H1 (cell line): Measurements from ENCODE around the gene ANXA9. TPM values are rescaled to one million over a fixed set of nuclear protein-coding genes. Genes with fewer than 3 reads are reported as not detected.

Experiments
- CTCF ChIA-PET: fragments of 300-600 bp; sonication (Branson Sonifier 250); formaldehyde crosslinking; loops from one replicate; lab custom pipeline; 2021; ENCODE audit not compliant: partially characterized antibody; lab: Charles Lee
- POLR2A ChIA-PET: fragments of 300-600 bp; sonication (Branson Sonifier 250); formaldehyde crosslinking; loops from one replicate; lab custom pipeline; 2021; ENCODE audit warnings: inconsistent platforms; ENCODE audit not compliant: partially characterized antibody; lab: Charles Lee
- DNase-seq, 2 experiments: peaks; one replicate each; pipeline versions ENCODE4 v3.0.0 to v3.0.0-alpha.2; 2010 to 2022; ENCODE audit warnings: low spot score in 2 of 2, low read depth in 1 of 2, mixed read lengths in 1 of 2
- FAIRE-seq: peaks from 2 replicates; lab custom pipeline; 2011; peaks lifted over from hg19 to GRCh38; lab: Jason Lieb, UNC
- H2AFZ ChIP-seq: 2 replicates; pipeline ENCODE4 v1.8.1; 2012; ENCODE audit warnings: low read length, inconsistent platforms
- H2AK5ac ChIP-seq: 2 replicates; pipeline ENCODE4 v1.6.1; 2013; ENCODE audit warnings: low read depth, low read length
- H2BK120ac ChIP-seq: replicated peaks from 2 replicates; pipeline ENCODE3; 2013; ENCODE audit warnings: low read depth, low read length, inconsistent platforms
- H2BK12ac ChIP-seq: 2 replicates; pipeline ENCODE4 v1.6.1; 2013; ENCODE audit warnings: low read depth, low read length
- H2BK15ac ChIP-seq: 2 replicates; pipeline ENCODE4 v1.6.1; 2013; ENCODE audit warnings: low read length
- H2BK20ac ChIP-seq: 2 replicates; pipeline ENCODE4 v1.6.1; 2013; ENCODE audit warnings: low read length
- H2BK5ac ChIP-seq: 2 replicates; pipeline ENCODE4 v1.6.1; 2013; ENCODE audit warnings: low read depth, low read length
- H3K14ac ChIP-seq: 2 replicates; pipeline ENCODE4 v1.6.1; 2013; ENCODE audit warnings: inconsistent platforms; ENCODE audit not compliant: insufficient read length
- H3K18ac ChIP-seq: 2 replicates; pipeline ENCODE4 v1.6.1; 2013; ENCODE audit warnings: low read length; ENCODE audit errors: extremely low read depth
- H3K23ac ChIP-seq: 2 replicates; pipeline ENCODE4 v1.6.1; 2013; ENCODE audit warnings: inconsistent platforms; ENCODE audit not compliant: insufficient read length
- H3K23me2 ChIP-seq: 2 replicates; pipeline ENCODE4 v1.6.1; 2013; ENCODE audit warnings: low read depth, low read length
- H3K27ac ChIP-seq: 2 replicates; pipeline ENCODE4 v1.6.1; 2011; ENCODE audit warnings: low read depth, low read length, inconsistent platforms
- H3K27me3 ChIP-seq, 4 experiments: replicated peaks in 1 of 4; 1 replicate in 1 of 4; 2 replicates in 3 of 4; pipeline versions ENCODE4 v1.6.1 to v1.8.1; 2011 to 2013; ENCODE audit warnings: low read length in 3 of 4, mild to moderate bottlenecking in 3 of 4, inconsistent platforms in 2 of 4, mixed read lengths in 2 of 4, moderate library complexity in 1 of 4; ENCODE audit not compliant: control insufficient read depth in 3 of 4, insufficient read depth in 3 of 4; ENCODE audit errors: extremely low read depth in 1 of 4
- H3K36me3 ChIP-seq, 4 experiments: 2 replicates each; pipeline versions ENCODE4 v1.6.1 to v1.8.1; 2011 to 2013; ENCODE audit warnings: mild to moderate bottlenecking in 4 of 4, low read length in 3 of 4, moderate library complexity in 2 of 4, control low read depth in 1 of 4, inconsistent platforms in 1 of 4; ENCODE audit not compliant: insufficient read depth in 4 of 4, control insufficient read depth in 2 of 4
- H3K4ac ChIP-seq: replicated peaks from 2 replicates; pipeline ENCODE3; 2013; ENCODE audit warnings: low read length, low read depth, mixed read lengths, inconsistent platforms; ENCODE audit not compliant: insufficient read length
- H3K4me1 ChIP-seq, 4 experiments: replicated peaks in 1 of 4; 1 replicate in 1 of 4; 2 replicates in 3 of 4; pipeline versions ENCODE4 v1.6.1 to v1.8.1; 2011 to 2013; ENCODE audit warnings: low read length in 3 of 4, inconsistent platforms in 2 of 4, mixed read lengths in 1 of 4; ENCODE audit not compliant: insufficient read depth in 4 of 4, control insufficient read depth in 3 of 4
- H3K4me2 ChIP-seq, 2 experiments: 2 replicates each; pipeline versions ENCODE4 v1.6.1 to v1.8.1; 2011 to 2013; ENCODE audit warnings: low read depth in 2 of 2, low read length in 2 of 2, control low read depth in 1 of 2, inconsistent platforms in 1 of 2, mild to moderate bottlenecking in 1 of 2; ENCODE audit not compliant: insufficient read depth in 1 of 2
- H3K4me3 ChIP-seq, 4 experiments: fragments of 200-600, 300-600 bp in 1 of 4; sonication (generic), shearing (Covaris generic), sonication (Bioruptor Twin) in 1 of 4; 2 replicates each; pipeline versions ENCODE4 v1.5.1 to v1.8.1; 2011 to 2016; ENCODE audit warnings: low read length in 4 of 4, low read depth in 3 of 4, control low read depth in 2 of 4, inconsistent platforms in 2 of 4, mild to moderate bottlenecking in 2 of 4, mixed read lengths in 1 of 4, moderate library complexity in 1 of 4; ENCODE audit not compliant: insufficient read depth in 2 of 4; ENCODE audit errors: extremely low read depth in 1 of 4
- H3K56ac ChIP-seq: replicated peaks from 2 replicates; pipeline ENCODE3; 2013; ENCODE audit warnings: low read depth, mild to moderate bottlenecking, mixed read lengths, low read length, inconsistent platforms; ENCODE audit not compliant: insufficient read length
- H3K79me1 ChIP-seq: 2 replicates; pipeline ENCODE4 v1.6.1; 2013; ENCODE audit warnings: low read depth, low read length, control low read depth
- H3K79me2 ChIP-seq, 2 experiments: 2 replicates each; pipeline versions ENCODE4 v1.6.1 to v1.8.1; 2012 to 2013; ENCODE audit warnings: low read length in 2 of 2, mild to moderate bottlenecking in 2 of 2, inconsistent platforms in 1 of 2; ENCODE audit not compliant: insufficient read depth in 2 of 2, control insufficient read depth in 1 of 2
- H3K9ac ChIP-seq, 4 experiments: replicated peaks in 1 of 4; 1 replicate in 1 of 4; 2 replicates in 3 of 4; pipeline versions ENCODE4 v1.6.1 to v1.8.1; 2011 to 2013; ENCODE audit warnings: low read depth in 3 of 4, low read length in 3 of 4, control low read depth in 2 of 4, mild to moderate bottlenecking in 2 of 4, moderate library complexity in 2 of 4, inconsistent platforms in 1 of 4; ENCODE audit errors: extremely low read depth in 1 of 4
- H3K9me3 ChIP-seq, 2 experiments: 2 replicates each; pipeline versions ENCODE4 v1.6.1 to v1.8.1; 2012 to 2013; ENCODE audit warnings: mild to moderate bottlenecking in 2 of 2, moderate library complexity in 2 of 2, control low read depth in 1 of 2, inconsistent platforms in 1 of 2, low read depth in 1 of 2, low read length in 1 of 2, mixed read lengths in 1 of 2; ENCODE audit not compliant: insufficient read depth in 2 of 2
- H4K20me1 ChIP-seq, 2 experiments: replicated peaks in 1 of 2; 2 replicates each; pipeline versions ENCODE3 to v1.8.1; 2011 to 2013; ENCODE audit warnings: inconsistent platforms in 2 of 2, low read length in 2 of 2, mild to moderate bottlenecking in 1 of 2; ENCODE audit not compliant: insufficient read depth in 2 of 2, control insufficient read depth in 1 of 2
- H4K5ac ChIP-seq: 2 replicates; pipeline ENCODE4 v1.6.1; 2013; ENCODE audit warnings: low read length, low read depth, mixed read lengths, inconsistent platforms; ENCODE audit not compliant: insufficient read length
- H4K8ac ChIP-seq: 2 replicates; pipeline ENCODE4 v1.8.0; 2013; ENCODE audit warnings: mild to moderate bottlenecking, moderate library complexity, low read length, inconsistent platforms; ENCODE audit not compliant: insufficient read depth; ENCODE audit errors: extremely low read depth
- H4K91ac ChIP-seq: replicated peaks from 2 replicates; pipeline ENCODE3; 2013; ENCODE audit warnings: low read length, mixed read lengths, inconsistent platforms; ENCODE audit not compliant: insufficient read length
- ASH2L ChIP-seq: fragments of 200-600, 300-600 bp; sonication (generic); IDR thresholded peaks from one replicate; pipeline ENCODE4 v1.7.1; 2017; ENCODE audit warnings: low read length
- BACH1 ChIP-seq: IDR thresholded peaks from 2 replicates; pipeline ENCODE4 v1.6.1; 2012; ENCODE audit warnings: low read length, improper control_type of control experiment
- HDAC2 ChIP-seq, 2 experiments: fragments of 300-600 bp in 1 of 2; sonication (generic) in 1 of 2; IDR thresholded peaks; 2 replicates each; pipeline ENCODE4 v1.6.1; 2011 to 2012; ENCODE audit warnings: low read depth in 2 of 2, low read length in 2 of 2, mild to moderate bottlenecking in 2 of 2, moderate library complexity in 2 of 2, borderline replicate concordance in 1 of 2, inconsistent platforms in 1 of 2
- PHF8 ChIP-seq: fragments of 200-600 bp; sonication (generic); conservative IDR thresholded peaks from 2 replicates; pipeline ENCODE4 v1.7.1; 2012; ENCODE audit warnings: low read depth, mild to moderate bottlenecking, inconsistent platforms, low read length, moderate library complexity
- SIRT6 ChIP-seq: IDR thresholded peaks from one replicate; pipeline ENCODE4 v1.7.1; 2012; ENCODE audit warnings: low read length, inconsistent platforms
- TAF1 ChIP-seq: IDR thresholded peaks from 2 replicates; pipeline ENCODE4 v1.6.1; 2011; ENCODE audit warnings: mild to moderate bottlenecking, low read depth, low read length
- WGBS, 2 experiments: shearing (Covaris generic) in 1 of 2; methylation state at CpG; one replicate each; pipeline versions ENCODE4 v1.1.6 to v1.1.7; 2013 to 2015; ENCODE audit warnings: low lambda C conversion rate in 2 of 2, mixed read lengths in 2 of 2, inconsistent platforms in 1 of 2, low coverage in 1 of 2, missing lambda C conversion rate in 1 of 2; ENCODE audit not compliant: insufficient replicate concordance in 2 of 2, insufficient coverage in 1 of 2, insufficient read length in 1 of 2; ENCODE audit errors: extremely low coverage in 1 of 2, missing lambda C conversion rate in 1 of 2; 5-methylcytosine and 5-hydroxymethylcytosine counted together
- polyA plus RNA-seq, 7 experiments: library from polyadenylated mRNA; depleted of rRNA in 3 of 7; stranded (reverse) in 5 of 7; unstranded in 2 of 7; fragments of >200 nt in 5 of 7; fragments of 200-250 nt in 2 of 7; gene quantifications; 1 replicate in 5 of 7; 2 replicates in 1 of 7; 4 replicates in 1 of 7; pipeline versions ENCODE4 v1.2.1 to v1.2.3, GENCODE V29; 2011 to 2013; ENCODE audit warnings: missing spikeins in 2 of 7, mixed read lengths in 2 of 7
- total RNA-seq: library from RNA; stranded (reverse); fragmentation: NEBNext Ultra II Directional; extraction: Animal tissue kit (Norgen Biotek cat#: 25700); gene quantifications from 2 replicates; pipeline ENCODE4 v1.2.1, GENCODE V29; 2021
- TF ChIP-seq, protein P1 (sequence below): IDR thresholded peaks from 2 replicates; pipeline ENCODE4 v1.6.1; 2011; ENCODE audit warnings: low read length, improper control_type of control experiment
- TF ChIP-seq, protein P2 (sequence below): IDR thresholded peaks from 2 replicates; pipeline ENCODE4 v1.6.1; 2011; ENCODE audit warnings: low read depth, mild to moderate bottlenecking, low read length; ENCODE audit not compliant: insufficient read depth

ANXA9 gene
- total and polyA plus RNA-seq, 2 of the 8 experiments (the other 6 are each of a cell fraction or from before 2014, with no cell fraction given): 1.8 to 3.5 TPM

DNA sequence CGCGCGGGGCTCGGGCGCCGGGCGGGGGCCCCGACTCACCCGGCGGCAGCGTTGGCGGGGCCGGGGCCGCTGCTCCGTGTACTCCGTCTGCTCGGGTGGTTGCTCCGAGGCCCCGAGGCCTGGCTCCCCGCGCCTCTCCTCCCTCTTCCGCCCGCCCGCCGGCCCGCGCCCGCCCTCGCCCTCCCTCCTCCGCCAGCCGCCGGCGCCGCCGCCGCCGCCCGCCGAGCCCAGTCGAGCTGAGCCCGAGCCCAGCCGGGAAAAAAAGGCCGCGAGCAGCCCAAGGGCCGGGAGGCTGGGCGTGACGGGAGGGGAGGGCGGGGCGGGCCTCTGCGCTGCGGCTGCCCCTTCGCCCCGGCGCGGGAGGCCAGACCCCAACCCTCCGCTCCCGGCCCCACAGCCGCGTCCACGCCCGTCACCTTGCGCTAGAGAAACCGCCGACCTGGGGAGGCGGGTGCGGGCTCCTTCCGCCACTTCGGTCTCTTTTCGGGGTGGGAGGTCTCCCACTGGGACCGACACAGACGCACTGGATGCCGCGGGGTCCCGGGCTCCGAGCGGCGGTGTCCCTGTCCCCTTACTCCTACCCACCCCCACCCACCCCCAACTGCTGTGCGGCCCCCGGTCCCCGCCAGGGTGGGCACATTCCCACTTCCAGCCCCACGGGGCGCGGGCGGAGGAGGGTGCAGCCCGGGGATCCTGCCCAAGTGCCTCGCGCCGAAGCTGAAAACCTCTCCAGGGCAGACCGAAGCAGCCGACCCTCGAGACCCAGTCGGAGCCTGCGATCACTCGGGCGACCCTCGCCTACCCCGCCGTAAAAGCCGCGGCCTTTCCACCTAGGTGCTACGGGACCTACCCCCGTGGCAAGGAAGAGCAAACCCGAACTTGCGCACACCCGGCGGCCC is 7.3 kb upstream of the ANXA9 start, which contains the start of gene CERS2:
CERS2 (minus strand) TSS at position 256 of the 899 bp plus-strand sequence. CDS start 5,745 bp downstream, outside the sequence.
- H3K23ac ChIP-seq: no peak within 1 kb of the TSS
- H3K79me1 ChIP-seq: peaks cover 13% of the 10 kb centered on the region
- no peaks in the 10 kb centered on the region for H3K9me3 ChIP-seq
- no peak within 1 kb of the TSS for H2BK20ac ChIP-seq
- H4K20me1 ChIP-seq: peaks cover 10 to 20% of the 10 kb centered on the region in 2 experiments
- H3K27me3 ChIP-seq: no peaks in the 10 kb centered on the region
- H3K56ac ChIP-seq: no peak within 1 kb of the TSS
- H3K14ac ChIP-seq: no peak within 1 kb of the TSS
- peak within 1 kb of the TSS; percentile 64; the same call in 1 of the 2 replicates for H3K27ac ChIP-seq
- no peaks in the 10 kb centered on the region for H3K36me3 ChIP-seq
- peak within 1 kb of the TSS; percentile 78; the same call in 1 of the 2 replicates for H3K18ac ChIP-seq
- peak within 1 kb of the TSS; percentile 71; the same call in 1 of the 2 replicates for H2BK5ac ChIP-seq
- H2BK120ac ChIP-seq: no peak within 1 kb of the TSS
- peaks cover 12% of the 10 kb centered on the region; the same call in 1 of the 2 replicates for H3K23me2 ChIP-seq
- FAIRE-seq: no peak
- peak within 1 kb of the TSS; percentile 94; the same call in 1 of the 2 replicates for H4K8ac ChIP-seq
- no peak within 1 kb of the TSS for H2AFZ ChIP-seq
- H3K4me1 ChIP-seq: peaks cover 20 to 48% (median 38%) of the 10 kb centered on the region in 4 experiments
- H2BK15ac ChIP-seq: peak within 1 kb of the TSS; percentile 95; the same call in 1 of the 2 replicates
- H3K4me3 ChIP-seq: peak within 1 kb of the TSS; percentile 74 to 91 (median 80)
- 5% methylated on average over 37 of the region's 106 CpGs; no CpG with 5 or more reads in 1 of the 2 experiments for WGBS, 2 experiments
- H3K9ac ChIP-seq: peak within 1 kb of the TSS; percentile 64 to 90 (median 76)
- peak in 1 of 2 experiments; percentile 77 for DNase-seq
- POLR2A ChIA-PET: interaction anchor here (1.0 to 10.5 kb wide), 11 partner anchors 9 to 419 kb away, joined by 3 to 133 read pairs (median 5); partner anchors contain the start of genes ANXA9 and MINDY1
- peaks cover 21 to 47% of the 10 kb centered on the region in 2 experiments for H3K79me2 ChIP-seq
- peak within 1 kb of the TSS; percentile 87 for H4K91ac ChIP-seq
- no peak within 1 kb of the TSS; the same call in 1 of the 2 replicates for H2AK5ac ChIP-seq
- peak within 1 kb of the TSS; percentile 18; the same call in 1 of the 2 replicates for H2BK12ac ChIP-seq
- H3K4me2 ChIP-seq: peak within 1 kb of the TSS; percentile 83 to 93
- peak within 1 kb of the TSS; percentile 73 for H4K5ac ChIP-seq
- CTCF ChIA-PET: interaction anchor here (0.9 to 14.5 kb wide), 2 partner anchors 22 to 48 kb away, joined by 3 to 183 read pairs; no protein-coding TSS in a partner anchor
- peak within 1 kb of the TSS; percentile 36 for H3K4ac ChIP-seq
- TF ChIP-seq HDAC2 (IDR thresholded peaks at IDR 0.05; ENCODE audit: borderline replicate concordance in 1 of 2, low read depth in 2 of 2, low read length in 2 of 2): no peak
- TF ChIP-seq, protein P1, sequence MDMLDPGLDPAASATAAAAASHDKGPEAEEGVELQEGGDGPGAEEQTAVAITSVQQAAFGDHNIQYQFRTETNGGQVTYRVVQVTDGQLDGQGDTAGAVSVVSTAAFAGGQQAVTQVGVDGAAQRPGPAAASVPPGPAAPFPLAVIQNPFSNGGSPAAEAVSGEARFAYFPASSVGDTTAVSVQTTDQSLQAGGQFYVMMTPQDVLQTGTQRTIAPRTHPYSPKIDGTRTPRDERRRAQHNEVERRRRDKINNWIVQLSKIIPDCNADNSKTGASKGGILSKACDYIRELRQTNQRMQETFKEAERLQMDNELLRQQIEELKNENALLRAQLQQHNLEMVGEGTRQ: no peak
- 0 out of 2 replicates have a peak, but pooled peaks have one; percentile 61 for TF ChIP-seq PHF8
- 0 out of 2 replicates have a peak, but pooled peaks have one; percentile 13 for TF ChIP-seq BACH1
- TF ChIP-seq, protein P2, sequence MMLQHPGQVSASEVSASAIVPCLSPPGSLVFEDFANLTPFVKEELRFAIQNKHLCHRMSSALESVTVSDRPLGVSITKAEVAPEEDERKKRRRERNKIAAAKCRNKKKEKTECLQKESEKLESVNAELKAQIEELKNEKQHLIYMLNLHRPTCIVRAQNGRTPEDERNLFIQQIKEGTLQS: no peak
- 0 out of 2 replicates have a peak, but pooled peaks have one; percentile 13 for TF ChIP-seq TAF1
- TF ChIP-seq ASH2L: no peak
- no peak for TF ChIP-seq SIRT6
